ENCODE data around the gene CD300LD.

GRCh38 chr17:74543406-74543805, 48.7 kb downstream of the CD300LD start:
- TF ChIP-seq CTCF (IDR thresholded peaks at IDR 0.05) = no peak
- no peak for TF ChIP-seq POLR2A (IDR thresholded peaks at IDR 0.05)

All from Peyer's patch (tissue), 4 donors.